ENCODE measurements around the gene ANKRD29. TPM values are rescaled to one million over a fixed set of nuclear protein-coding genes. Genes with fewer than 3 reads are reported as not detected.
"Not testable (repeated sequence)": the region's sequence is repeated elsewhere in the genome, so short reads cannot be mapped to it uniquely, and the experiment has no call there.

The ANKRD29 gene
- total RNA-seq, 1 donor from 2014 or later, result 0.58 TPM

DNA sequence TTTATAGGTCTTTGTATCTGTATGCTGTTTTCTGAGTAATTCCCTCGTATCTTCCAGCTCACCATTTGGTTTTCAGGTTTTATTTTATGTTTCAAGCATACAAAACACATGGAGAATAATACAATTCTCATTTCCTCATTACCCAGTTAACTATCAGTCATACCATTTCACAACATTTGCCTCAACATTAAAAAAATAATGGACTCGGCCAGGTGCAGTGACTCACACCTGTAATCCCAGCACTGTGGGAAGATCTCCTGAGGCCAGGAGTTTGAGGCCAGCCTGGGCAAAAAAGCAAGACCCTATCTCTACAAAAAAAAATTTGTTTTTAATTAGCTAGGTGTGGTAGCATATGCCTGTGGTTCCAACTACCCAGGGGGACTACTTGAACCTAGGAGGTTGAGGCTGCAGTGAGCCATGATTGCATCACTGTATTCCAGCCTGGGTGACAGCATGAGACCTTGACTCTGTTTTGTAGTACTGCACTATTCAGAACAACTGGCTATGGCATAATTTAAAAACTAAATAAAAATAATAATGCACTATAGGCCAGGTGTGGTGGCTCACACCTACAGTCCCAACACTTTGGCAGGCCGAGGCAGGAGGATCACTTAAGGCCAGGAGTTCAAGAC is 96.7 kb downstream of the ANKRD29 start:
- DNase-seq (ENCODE audit: extremely low read depth, low read depth, low spot score), result no peak

DNA sequence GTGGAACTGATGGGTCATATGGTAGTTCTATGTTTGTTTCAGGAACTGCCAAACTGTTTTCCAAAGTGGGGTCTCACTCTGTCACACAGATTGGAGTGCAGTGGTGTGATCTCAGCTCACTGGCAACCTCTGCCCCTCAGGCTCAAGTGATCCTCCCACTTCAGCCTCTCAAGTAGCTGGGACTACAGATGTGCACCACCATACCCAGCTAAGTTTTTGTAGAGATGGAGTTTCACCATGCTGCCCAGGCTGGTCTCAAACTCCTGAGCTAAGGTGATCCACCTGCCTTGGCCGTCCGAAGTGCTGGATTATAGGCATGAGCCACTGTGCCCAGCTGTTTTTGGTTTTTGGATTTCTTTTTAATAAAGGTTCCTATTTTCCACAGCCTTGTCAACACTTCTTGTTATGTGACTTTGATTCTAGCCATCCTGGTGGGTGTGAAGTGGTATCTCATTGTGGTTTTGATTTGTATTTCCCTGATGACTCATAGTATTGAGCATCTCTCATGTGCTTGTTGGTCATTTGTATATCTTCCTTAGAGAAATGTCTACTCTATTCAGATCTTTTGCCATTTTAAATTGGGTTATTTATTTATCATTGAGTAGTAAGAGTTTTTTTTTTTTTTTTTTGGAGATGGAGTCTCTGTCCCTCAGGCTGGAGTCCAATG is 99.2 kb downstream of the ANKRD29 start:
- DNase-seq (ENCODE audit: extremely low read depth, low read depth, low spot score), result no peak

DNA sequence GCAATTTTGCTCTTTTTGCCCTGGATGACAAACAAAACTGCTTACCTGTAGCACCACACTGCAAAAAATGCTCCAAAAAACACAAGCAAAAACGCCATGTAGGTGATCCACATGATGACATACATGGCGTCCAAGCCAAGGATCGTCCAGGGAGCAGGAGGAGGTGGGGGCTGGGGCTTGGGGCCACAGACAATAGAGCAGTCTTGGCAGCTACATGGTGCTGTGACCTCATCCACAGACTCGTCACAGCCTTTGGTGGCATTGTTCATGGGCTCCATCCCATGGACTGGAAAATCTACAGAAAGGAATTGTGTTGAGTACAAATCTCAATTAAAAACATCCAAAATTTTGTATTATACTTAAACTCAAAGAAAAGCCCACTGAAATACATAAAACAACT is 102.5 kb downstream of the ANKRD29 start:
- DNase-seq (ENCODE audit: extremely low read depth, low read depth, low spot score), result no peak

DNA sequence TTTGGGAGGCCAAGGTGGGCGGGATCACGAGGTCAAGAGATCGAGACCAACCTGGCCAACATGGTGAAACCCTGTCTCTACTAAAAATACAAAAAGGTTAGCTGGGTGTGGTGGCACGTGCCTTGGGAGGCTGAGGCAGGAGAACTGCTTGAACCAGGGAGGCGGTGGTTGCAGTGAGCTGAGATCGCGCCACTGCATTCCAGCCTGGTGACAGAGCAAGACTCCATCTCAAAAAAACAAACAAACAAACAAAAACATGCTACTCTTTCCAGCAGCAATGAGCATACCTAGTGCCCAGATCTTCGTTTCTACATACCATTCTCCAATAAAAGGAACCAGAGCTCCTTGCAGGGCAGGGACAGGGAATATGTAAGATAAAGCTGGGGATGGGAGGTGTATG is 105.2 kb downstream of the ANKRD29 start:
- DNase-seq (ENCODE audit: extremely low read depth, low read depth, low spot score), result not testable (repeated sequence)

DNA sequence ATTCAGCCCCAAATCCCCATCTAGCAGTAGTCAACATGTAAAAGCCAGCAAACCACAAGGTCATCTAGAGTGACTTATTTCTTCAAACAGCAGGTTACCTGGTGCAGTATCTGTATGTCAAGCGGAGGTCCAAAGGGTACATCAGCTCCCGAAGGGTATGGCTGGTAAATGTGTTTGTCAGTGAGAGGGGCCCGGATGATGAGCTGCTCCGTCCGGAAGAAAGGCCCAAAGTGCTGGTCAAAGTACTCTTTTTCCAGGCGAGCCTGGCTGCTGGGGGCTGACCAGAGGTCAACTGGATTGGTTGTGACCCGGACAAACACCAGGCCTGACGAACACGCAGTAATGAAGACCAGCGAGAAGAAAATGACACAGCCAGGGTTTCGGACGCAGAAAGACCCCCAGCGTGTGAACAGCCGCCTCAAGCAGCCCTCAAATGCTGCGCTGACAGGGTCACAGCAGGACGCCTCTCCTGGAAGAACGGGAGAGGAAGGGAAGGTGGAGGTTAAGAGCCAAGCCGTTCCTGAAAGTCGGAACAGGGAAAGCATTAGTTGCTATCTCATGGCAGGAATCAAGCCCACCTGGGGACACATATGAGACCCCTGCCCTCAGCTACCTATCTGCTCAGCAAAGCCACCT is 106.4 kb downstream of the ANKRD29 start:
- no peak for DNase-seq (ENCODE audit: extremely low read depth, low read depth, low spot score)

DNA sequence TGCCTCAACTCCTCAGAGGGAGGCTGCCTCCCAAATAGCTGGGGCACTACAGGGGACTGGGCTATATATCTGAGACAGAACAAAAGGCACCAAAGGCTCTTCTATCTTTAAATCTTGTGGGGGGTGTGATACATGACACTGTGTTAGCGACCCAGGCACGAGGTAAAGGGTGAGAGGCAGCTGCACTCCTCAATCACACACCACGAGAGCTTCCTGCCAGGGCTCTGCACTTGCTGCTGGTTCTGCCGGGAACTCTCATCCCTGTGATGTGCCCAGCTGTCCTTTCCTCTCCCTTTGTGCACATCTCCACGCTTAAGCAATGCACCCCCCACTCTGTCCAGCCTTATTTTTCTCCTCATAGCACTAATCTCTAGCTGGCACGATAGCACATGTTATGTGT is 108.8 kb downstream of the ANKRD29 start:
- no peak for DNase-seq (ENCODE audit: extremely low read depth, low read depth, low spot score)

DNA sequence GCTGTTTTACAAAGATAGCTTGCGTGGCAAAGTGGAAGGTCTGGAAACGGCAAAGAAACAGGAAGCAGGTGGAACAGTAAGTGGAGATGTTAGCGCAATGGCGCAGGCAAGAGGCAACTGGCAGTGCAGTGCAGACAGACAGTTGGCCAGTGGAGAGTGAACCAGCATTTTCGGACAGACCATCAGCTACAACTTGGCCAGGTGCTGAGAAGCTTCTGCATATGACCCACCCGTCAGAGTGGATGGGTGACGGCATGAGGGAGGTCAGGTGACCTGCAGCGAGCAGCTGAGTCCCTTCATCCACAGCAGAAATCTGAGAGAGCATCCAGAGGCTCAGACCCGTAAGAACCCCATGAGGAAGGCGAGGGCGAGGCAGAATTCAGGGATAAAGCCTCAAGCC is 110.2 kb downstream of the ANKRD29 start:
- no peak for DNase-seq (ENCODE audit: extremely low read depth, low read depth, low spot score)

DNA sequence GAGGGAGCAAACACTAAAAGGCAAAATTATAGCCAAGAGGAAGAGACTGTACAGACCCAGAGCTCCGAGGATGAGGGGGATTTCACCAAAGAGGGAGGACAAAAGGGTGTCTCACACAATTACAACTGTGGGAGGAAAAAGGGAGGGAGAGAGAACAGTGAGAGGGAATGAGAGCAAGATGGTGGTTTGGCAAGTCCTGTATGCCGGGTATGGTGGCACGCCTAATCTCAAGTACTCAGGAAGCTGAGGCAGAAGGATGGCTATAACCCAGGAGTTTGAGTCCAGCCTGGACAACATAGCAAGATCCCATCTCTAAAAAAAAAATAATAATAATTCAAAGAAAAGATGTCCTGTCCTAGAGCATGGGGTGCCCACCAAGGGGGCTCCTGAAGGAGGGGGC is 110.7 kb downstream of the ANKRD29 start:
- no peak for DNase-seq (ENCODE audit: extremely low read depth, low read depth, low spot score)

DNA sequence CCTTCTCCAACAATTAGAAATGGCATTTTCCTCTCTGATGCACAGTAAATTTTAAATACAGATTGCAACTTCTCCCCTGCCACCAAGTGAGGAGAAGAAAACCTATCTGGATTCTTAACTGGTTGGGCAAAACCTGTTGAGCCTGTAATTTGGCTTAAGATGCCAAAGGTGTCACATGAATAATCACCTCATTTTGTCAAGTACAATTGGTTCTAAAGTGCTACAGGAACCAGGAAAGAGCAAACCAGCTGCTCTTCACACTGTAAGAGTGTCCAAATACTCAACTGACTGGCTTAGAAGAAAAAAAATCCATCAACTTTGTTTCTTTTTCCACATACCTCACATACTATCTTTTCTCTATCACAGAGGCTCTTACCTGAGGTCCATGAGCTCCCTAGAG is 111.8 kb downstream of the ANKRD29 start:
- DNase-seq (ENCODE audit: extremely low read depth, low read depth, low spot score), result no peak

Other genes with a start within 250 kb of the ANKRD29 start
- 48.9 and 68.8 TPM in 2 replicates for gene RIOK3, start 209.6 kb downstream of the ANKRD29 start, total RNA-seq
- gene RMC1, start 159.4 kb downstream of the ANKRD29 start, total RNA-seq, result 26.1 TPM in 2 replicates
- 62.0 and 107 TPM in 2 replicates for gene NPC1, start 76.4 kb downstream of the ANKRD29 start, total RNA-seq
- 1.9 and 4.9 TPM in 2 replicates for gene LAMA3, start 26.5 kb upstream of the ANKRD29 start, total RNA-seq